NB4 (cell line): ENCODE results near the gene NOL6.

Source experiments
- MYC ChIP-seq: IDR thresholded peaks from 2 replicates; pipeline ENCODE4 v1.6.1; 2011; ENCODE audit warnings: low read depth, low read length
- POLR2A ChIP-seq: IDR thresholded peaks from 2 replicates; pipeline ENCODE4 v1.6.1; 2011; ENCODE audit warnings: mild to moderate bottlenecking; ENCODE audit not compliant: insufficient read length; ENCODE audit errors: extremely low read depth
- TF ChIP-seq, protein P1 (sequence below): IDR thresholded peaks from one replicate; pipeline ENCODE4 v1.5.1; 2012; ENCODE audit warnings: low read depth, low read length
- TF ChIP-seq, protein P2 (sequence below): IDR thresholded peaks from 2 replicates; pipeline ENCODE4 v1.6.1; 2011; ENCODE audit warnings: low read depth, low read length

DNA sequence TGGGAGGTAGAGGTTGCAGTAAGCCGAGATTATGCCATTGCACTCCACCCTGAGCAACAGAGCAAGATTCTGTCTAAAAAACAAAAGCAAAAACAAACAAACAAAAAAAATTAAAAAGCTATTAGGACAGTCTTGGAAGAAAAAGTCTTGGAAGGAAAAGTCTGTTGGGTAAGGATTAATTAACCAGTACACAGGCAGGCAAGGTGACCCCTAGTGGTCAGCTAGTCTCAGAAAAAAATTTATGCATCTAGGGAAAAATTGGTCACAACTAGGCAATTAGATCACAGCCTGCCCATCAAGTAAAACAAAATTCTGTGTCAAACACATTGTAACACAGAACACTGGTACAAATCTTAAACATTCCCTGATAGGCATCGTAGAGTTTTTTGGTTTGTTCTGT lies 43.6 kb upstream of the NOL6 start:
- TF ChIP-seq POLR2A (no peak), MYC (no peak)
- TF ChIP-seq, protein P1, sequence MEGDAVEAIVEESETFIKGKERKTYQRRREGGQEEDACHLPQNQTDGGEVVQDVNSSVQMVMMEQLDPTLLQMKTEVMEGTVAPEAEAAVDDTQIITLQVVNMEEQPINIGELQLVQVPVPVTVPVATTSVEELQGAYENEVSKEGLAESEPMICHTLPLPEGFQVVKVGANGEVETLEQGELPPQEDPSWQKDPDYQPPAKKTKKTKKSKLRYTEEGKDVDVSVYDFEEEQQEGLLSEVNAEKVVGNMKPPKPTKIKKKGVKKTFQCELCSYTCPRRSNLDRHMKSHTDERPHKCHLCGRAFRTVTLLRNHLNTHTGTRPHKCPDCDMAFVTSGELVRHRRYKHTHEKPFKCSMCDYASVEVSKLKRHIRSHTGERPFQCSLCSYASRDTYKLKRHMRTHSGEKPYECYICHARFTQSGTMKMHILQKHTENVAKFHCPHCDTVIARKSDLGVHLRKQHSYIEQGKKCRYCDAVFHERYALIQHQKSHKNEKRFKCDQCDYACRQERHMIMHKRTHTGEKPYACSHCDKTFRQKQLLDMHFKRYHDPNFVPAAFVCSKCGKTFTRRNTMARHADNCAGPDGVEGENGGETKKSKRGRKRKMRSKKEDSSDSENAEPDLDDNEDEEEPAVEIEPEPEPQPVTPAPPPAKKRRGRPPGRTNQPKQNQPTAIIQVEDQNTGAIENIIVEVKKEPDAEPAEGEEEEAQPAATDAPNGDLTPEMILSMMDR: peak; percentile 90
- TF ChIP-seq, protein P2, sequence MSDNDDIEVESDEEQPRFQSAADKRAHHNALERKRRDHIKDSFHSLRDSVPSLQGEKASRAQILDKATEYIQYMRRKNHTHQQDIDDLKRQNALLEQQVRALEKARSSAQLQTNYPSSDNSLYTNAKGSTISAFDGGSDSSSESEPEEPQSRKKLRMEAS: no peak
